Central memory CD8-positive, alpha-beta T cell (primary cell): ENCODE measurements around the gene LRRC46.

Experiments used
- ATAC-seq: fragments of 150-1000 bp; cut with Tn5 transposase; replicated peaks from 2 replicates; pipeline ENCODE4 v1.10.0; 2022; ENCODE audit warnings: mild to moderate bottlenecking, moderate FRiP score, moderate number of reproducible peaks; ENCODE audit not compliant: poor library complexity, severe bottlenecking; ENCODE audit errors: extremely low read depth
- DNase-seq, 2 donors: peaks; one replicate each; pipeline ENCODE4 v3.0.0; 2021; ENCODE audit warnings: low spot score in 2 of 2
- H3K27ac Mint-ChIP-seq: one replicate; pipeline ENCODE4 v1.8.0; 2022; ENCODE audit warnings: low read depth, mild to moderate bottlenecking, moderate library complexity, mixed read lengths
- H3K27me3 Mint-ChIP-seq: one replicate; pipeline ENCODE4 v1.8.0; 2022; ENCODE audit warnings: mixed read lengths
- H3K36me3 Mint-ChIP-seq: one replicate; pipeline ENCODE4 v1.8.0; 2022; ENCODE audit warnings: mild to moderate bottlenecking, moderate library complexity, mixed read lengths; ENCODE audit not compliant: insufficient read depth
- H3K4me1 Mint-ChIP-seq: one replicate; pipeline ENCODE4 v1.8.0; 2022; ENCODE audit warnings: mixed read lengths
- H3K4me3 Mint-ChIP-seq: one replicate; pipeline ENCODE4 v1.8.0; 2022; ENCODE audit warnings: mild to moderate bottlenecking, moderate library complexity, mixed read lengths
- H3K9me3 Mint-ChIP-seq: one replicate; pipeline ENCODE4 v1.8.0; 2022; ENCODE audit warnings: mixed read lengths

Gene LRRC46

GRCh38 chr17:47882695-47883588, 51.5 kb downstream of the LRRC46 start:
- Mint-ChIP-seq H3K27me3 (peaks cover 32% of the 10 kb centered on the region), H3K27ac (no peak overlapping the region), H3K36me3 (peaks cover 2% of the 10 kb centered on the region), H3K9me3 (no peaks in the 10 kb centered on the region), H3K4me1 (peaks cover 5% of the 10 kb centered on the region), H3K4me3 (no peak overlapping the region)
- no peak for ATAC-seq
- no peak for DNase-seq

- H3K27ac Mint-ChIP-seq = no peak overlapping the region
- DNase-seq = no peak
- no peak overlapping the region for H3K4me3 Mint-ChIP-seq
- H3K9me3 Mint-ChIP-seq = no peaks in the 10 kb centered on the region
- peaks cover 24% of the 10 kb centered on the region for H3K27me3 Mint-ChIP-seq
- ATAC-seq = no peak
- peaks cover 5% of the 10 kb centered on the region for H3K4me1 Mint-ChIP-seq
- H3K36me3 Mint-ChIP-seq = peaks cover 2% of the 10 kb centered on the region
Observed at GRCh38 chr17:47883589-47884426, 52.3 kb downstream of the LRRC46 start.

DNA sequence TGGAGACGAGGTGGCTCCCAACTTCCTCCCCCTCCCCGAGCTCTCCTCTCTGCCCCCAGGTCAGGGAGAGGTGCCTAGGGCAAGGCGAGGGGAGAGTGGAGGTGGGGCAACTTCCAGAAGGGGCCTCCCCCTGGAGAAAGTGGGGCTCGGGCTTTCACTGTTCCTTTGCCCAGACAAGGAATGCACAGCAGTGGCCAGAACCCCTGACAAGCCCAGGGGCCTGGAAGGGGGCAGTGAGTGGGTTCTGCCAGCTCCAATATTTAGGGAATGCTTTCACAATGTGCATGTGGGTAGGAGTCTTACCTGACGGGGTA, 52.9 kb downstream of the LRRC46 start:
- Mint-ChIP-seq H3K27ac (no peak overlapping the region), H3K4me3 (no peak overlapping the region), H3K9me3 (no peaks in the 10 kb centered on the region), H3K36me3 (peaks cover 2% of the 10 kb centered on the region), H3K4me1 (peaks cover 5% of the 10 kb centered on the region), H3K27me3 (peaks cover 18% of the 10 kb centered on the region)
- ATAC-seq (no peak), DNase-seq (no peak)

GRCh38 chr17:47884905-47885730, 53.6 kb downstream of the LRRC46 start:
- ATAC-seq (no peak), DNase-seq (no peak)
- Mint-ChIP-seq H3K9me3 (no peaks in the 10 kb centered on the region), H3K36me3 (peaks cover 2% of the 10 kb centered on the region), H3K4me3 (no peak overlapping the region), H3K27me3 (peaks cover 17% of the 10 kb centered on the region), H3K27ac (no peak overlapping the region), H3K4me1 (peaks cover 8% of the 10 kb centered on the region)
